AG04449 (cell line): ENCODE data around the gene PALLD.

ENCODE experiments used
- CTCF ChIA-PET: fragments of 350-600 bp; formaldehyde crosslinking; extraction: SDS; loops from one replicate; lab custom pipeline; 2021; ENCODE audit warnings: antibody characterized with exemption; lab: Yijun Ruan, JAX
- POLR2A ChIA-PET: fragments of 400-600, 350-600 bp; formaldehyde crosslinking; extraction: SDS; loops from one replicate; lab custom pipeline; 2020; ENCODE audit warnings: antibody characterized with exemption, inconsistent platforms; lab: Yijun Ruan, JAX
- DNase-seq: peaks from one replicate; pipeline ENCODE4 v3.0.0-alpha.2; 2010; ENCODE audit warnings: low read depth, low spot score
- H3K4me3 ChIP-seq: 2 replicates; pipeline ENCODE4 v1.5.1; 2011; ENCODE audit warnings: low read depth, mild to moderate bottlenecking, control low read depth, low read length
- CTCF ChIP-seq: IDR thresholded peaks from one replicate; pipeline ENCODE4 v1.5.1; 2011; ENCODE audit warnings: mild to moderate bottlenecking, moderate library complexity, low read length, control low read depth, inconsistent platforms; ENCODE audit not compliant: insufficient read depth; ENCODE audit errors: missing control alignments

Gene PALLD

GRCh38 chr4:168560184-168561180 lies 63.6 kb downstream of the PALLD start:
- H3K4me3 ChIP-seq, result no peak overlapping the region
- ChIA-PET CTCF (interaction anchor here (0.7 to 2.4 kb wide), 4 partner anchors 10 to 103 kb away, joined by 3 to 8 read pairs (median 5); no protein-coding TSS in a partner anchor), POLR2A (interaction anchor here (0.6 kb wide), 1 partner anchor 87 kb away, joined by 3 read pairs; no protein-coding TSS in a partner anchor)
- no peak for TF ChIP-seq CTCF
- no peak for DNase-seq

GRCh38 chr4:168562041-168562571 lies 65.3 kb downstream of the PALLD start:
- TF ChIP-seq CTCF, result no peak
- ChIA-PET POLR2A (no interaction called here), CTCF (interaction anchor here (0.8 to 2.4 kb wide), 4 partner anchors 9 to 357 kb away, joined by 3 to 8 read pairs (median 5); no protein-coding TSS in a partner anchor)
- no peak for DNase-seq
- no peak overlapping the region for H3K4me3 ChIP-seq

GRCh38 chr4:168564023-168564422 lies 67.2 kb downstream of the PALLD start:
- POLR2A ChIA-PET, result no interaction called here
- DNase-seq, result no peak
- no peak for TF ChIP-seq CTCF
- no peak overlapping the region for H3K4me3 ChIP-seq
- CTCF ChIA-PET, result interaction anchor here (1.1 kb wide), 1 partner anchor 381 kb away, joined by 3 read pairs; no protein-coding TSS in a partner anchor

GRCh38 chr4:168565130-168565529 lies 68.3 kb downstream of the PALLD start:
- no peak for DNase-seq
- TF ChIP-seq CTCF, result no peak
- POLR2A ChIA-PET, result no interaction called here
- CTCF ChIA-PET, result interaction anchor here (1.3 kb wide), 1 partner anchor 20 kb away, joined by 4 read pairs; no protein-coding TSS in a partner anchor
- no peak overlapping the region for H3K4me3 ChIP-seq

- DNase-seq, result no peak
- CTCF ChIA-PET, result interaction anchor here (0.8 kb wide), 1 partner anchor 49 kb away, joined by 3 read pairs; no protein-coding TSS in a partner anchor
- no peak for TF ChIP-seq CTCF
- H3K4me3 ChIP-seq, result no peak overlapping the region
- POLR2A ChIA-PET, result no interaction called here
Measured at GRCh38 chr4:168566726-168567125, 69.9 kb downstream of the PALLD start.
